CD4-positive, alpha-beta T cell treated with Interleukin-21 for 1 hour (primary cell): ENCODE data around the gene NUP98.

Source experiments
- DNase-seq: peaks from one replicate; pipeline ENCODE4 v3.0.0-alpha.2; 2020

The NUP98 gene

DNA sequence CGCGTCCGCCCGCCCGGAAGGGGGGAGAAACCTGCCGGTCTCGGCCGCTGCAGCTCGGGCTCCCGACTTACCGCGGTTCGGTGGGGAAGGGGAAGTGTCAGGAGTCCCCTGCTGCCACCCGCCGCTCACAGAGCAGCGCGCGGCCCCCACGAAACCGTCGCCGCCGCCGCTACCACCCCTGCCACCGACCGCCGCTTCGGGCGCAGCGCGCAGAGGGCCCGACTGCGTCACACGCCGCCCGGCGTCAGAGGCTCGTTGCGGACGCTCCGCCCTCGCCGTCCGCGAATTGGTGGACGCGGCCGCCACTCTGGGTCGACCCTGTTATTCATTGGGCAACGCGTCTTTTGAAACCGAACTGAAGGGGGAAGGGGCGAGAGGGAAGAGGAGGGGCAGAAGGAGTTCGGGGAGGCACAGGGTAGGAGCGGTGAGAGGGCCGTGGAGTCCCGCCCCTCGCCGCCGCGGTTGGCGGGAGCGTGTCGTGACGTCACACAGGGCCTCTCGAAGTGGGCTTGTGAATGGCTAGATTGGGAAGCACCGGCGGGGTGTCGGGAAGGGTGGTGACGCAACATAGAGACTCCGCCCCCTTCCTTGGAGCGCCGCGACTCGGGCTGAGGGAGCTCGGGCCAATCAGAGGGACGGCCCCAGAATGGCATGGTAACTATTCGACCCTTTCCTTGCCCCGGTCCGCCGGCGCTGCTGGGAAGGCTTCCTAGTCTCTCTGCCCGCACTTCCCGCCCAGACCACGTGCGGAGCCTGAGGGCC lies at the start of gene NUP98:
Gene NUP98 (minus strand): TSS at position 226 of the 762 bp plus-strand sequence. CDS start 15,437 bp downstream, outside the sequence.
- peak; percentile 100 for DNase-seq

DNA sequence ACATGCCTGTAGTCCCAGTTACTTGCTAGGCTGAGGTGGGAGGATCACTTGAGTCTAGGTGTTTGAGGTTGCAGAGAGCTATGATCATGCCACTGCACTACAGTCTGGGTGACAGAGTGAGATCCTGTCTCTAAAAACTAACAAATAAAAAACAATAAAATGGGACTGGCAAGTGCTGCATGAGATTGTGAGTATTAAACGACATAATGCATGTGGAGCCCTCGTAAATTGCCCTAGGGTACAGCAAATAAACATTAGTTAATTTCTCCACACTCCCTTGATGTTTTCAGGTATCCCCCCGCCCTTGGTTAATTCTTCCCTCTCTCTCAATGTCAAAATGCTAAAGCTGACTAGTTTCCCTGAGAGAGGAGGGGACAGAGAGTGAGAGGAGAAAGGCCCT lies 48.3 kb upstream of the NUP98 start:
- DNase-seq, result no peak

DNA sequence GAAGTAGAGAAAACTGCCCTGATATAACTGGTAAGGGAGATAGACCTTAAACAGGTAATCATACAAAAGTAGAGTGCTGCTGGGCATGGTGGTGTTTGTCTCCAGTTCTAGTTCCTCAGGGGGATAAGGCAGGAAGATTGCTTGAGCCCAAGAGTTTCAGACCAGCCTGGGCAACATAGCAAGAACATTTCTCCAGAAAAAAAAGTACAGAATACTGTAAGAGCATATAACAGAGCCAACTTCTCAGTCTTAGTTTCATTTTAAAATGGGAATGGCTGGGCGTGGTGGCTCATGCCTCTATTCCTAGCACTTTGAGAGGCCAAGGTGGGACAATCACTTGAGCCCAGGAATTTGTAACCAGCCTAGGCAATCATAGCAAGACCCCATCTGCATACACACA lies 47.9 kb upstream of the NUP98 start:
- DNase-seq, result no peak

DNA sequence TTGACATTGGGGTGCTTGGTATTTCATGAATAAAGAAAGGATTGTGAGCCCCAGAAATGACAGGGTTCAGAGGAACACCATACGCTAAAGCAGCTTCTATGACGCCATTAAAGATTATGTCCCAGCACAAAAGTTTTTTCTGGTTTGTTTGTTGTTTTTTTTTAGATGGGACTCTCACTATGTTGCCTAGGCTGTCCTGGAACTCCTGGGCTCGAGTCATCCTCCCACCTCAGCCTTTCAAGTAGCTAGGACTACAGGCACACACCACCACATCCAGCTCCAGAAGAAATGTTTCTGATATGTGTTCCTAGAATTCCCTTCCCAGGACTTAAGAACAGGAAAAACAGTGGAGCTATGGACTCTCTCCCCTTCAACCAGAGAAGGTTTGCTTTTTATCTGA lies 46.0 kb upstream of the NUP98 start:
- no peak for DNase-seq

DNA sequence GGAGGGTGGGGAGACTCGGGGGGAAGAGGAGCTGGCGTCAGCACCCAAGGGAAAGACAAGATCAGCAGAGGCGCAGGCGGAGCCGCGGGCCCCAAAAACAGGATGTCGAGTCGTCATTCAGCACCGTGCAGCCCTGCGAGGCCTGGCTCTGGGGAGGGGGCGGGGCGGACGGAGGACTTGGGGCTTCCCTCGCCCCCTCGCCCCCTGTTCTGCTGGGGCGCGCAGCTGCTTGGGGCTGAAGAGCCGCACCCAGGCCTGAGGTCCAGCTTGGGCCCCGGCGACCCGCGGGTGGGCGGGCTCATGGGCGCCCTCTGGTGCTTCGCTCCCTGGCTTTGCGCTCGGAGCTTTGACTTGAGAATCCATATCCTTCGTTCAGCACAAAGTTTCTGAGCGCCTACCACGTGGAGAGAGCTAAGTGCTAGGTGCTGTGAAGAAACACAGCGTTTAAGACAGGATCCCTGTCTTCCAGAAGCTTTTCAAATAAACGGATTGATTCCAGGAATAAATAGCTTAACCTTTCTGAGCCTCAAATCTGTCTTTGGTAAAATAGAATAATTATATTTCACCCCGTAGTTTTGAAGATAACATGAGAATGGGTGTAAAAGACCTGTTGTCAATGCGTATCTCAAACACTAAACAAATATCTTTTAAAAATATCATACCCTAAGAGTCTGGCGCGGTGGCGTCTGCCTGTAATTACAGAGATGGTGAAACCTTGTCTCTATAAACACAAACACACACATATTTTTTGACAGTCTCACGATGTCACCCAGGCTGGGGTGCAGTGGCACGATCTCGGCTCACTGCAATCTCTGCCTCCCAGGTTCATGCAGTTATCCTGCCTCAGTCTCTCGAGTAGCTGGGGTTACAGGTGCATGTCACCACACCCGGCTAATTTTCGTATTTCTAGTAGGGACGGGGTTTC lies 44.3 kb upstream of the NUP98 start:
- peak; percentile 94 for DNase-seq

DNA sequence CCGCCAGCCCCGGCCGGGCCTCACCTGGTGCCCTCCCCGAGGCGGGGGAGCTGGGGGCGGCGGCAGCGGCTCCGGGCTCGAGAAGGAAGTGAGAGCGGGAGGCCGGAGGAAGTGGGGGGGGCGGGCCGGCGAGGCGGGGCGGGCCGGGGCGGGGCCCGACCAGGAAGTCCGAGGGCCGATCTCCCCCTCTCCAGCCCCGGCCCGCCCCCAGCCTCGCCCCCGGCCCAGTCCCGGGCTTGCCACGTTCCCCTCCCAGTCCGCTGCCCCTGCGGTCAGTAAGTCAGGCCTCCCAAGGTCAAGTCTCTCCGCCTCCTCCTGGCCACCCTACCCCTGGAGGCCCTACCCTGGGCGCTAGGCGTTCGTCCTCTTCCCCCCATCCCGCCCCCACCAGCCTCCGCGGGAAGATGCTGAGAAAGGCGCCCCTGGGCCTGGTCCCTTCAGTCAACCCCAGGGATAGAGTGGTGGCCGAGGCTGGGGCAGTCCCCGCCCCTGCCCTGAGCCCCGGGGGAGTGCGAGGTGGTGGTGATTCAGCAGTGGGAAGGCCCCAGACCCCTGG lies 43.6 kb upstream of the NUP98 start, which contains the start of gene RHOG:
Gene RHOG (minus strand): TSS at position 90 of the 556 bp plus-strand sequence. CDS start 12,821 bp downstream, outside the sequence.
- no peak for DNase-seq

DNA sequence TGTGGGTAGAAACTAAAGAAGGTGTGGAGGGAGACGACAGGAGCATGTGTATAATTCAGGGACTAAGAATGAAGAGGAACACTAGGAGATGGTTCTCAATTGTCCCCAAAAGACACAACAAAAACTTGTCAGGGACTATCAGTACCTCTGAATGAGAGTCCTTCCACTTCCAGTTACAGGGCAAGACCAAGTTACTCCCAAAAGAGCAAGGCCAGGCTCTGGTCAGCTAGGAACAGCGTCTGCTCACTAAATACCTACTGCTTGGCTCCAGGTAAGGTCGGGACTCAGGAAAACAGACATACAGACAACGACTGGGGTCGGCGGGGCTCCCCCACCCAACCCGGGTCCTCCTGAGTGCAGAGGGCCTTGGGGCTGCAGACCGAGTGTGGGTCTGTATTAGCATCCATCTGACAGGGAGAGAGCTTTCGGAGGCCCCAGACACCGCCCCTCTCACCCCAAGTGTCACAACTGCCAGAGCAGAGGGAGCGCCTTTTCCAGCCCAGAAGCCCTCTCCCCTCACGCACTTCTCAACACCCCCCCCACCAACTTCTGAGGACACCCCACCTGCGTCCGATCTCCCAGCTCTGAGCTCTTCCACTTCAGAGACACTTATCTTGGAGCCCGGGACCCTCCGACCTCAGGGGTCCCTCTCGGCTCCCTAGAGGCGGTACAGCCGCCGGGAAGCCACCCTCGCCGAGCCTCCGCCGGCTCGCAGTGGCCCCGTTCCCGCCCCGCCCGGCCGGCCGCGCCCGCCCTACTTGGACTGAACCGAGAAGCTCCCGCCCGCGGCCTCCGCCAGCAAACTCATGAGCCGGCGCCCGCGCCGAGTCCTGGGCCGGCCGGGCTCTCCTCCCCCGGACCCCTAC lies 42.9 kb upstream of the NUP98 start:
- DNase-seq, result peak; percentile 46

DNA sequence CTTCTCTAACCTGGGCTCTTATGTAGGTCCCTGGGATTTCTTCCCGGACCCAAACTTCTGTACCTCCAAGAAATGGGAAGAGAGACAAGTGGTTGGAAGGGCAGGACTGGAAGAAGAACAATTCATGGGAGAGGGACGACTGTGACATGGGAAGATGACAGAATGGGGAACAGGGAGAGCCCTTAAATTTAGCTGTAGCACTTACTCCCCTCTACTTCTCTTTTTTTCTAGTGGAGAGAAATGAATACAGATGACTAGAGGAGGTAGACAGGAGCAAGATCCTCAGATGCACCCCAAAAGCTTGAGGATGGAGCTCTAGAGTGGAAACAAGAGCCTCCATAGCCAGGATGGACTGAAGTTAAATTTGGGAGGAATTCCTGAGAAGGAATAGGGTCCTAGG lies 41.1 kb upstream of the NUP98 start:
- no peak for DNase-seq

DNA sequence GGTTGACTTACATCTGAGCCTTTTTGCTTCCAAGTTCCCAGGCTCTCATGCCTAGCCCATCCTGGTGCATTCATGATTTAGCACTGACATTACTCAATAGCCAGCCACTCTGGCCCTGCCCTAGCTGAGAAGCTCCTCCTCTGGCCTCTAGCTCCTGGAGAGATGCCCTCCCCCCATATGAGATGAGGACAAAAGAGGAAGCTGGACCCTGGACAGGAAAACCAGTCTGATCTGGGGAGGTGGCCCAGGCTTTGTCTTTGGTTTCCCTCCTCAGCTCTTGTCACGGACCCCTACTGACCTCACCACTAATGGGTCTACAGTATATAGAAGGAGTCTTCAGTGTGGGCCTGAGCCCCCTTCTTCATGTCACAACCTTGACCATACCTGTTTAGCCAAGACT lies 40.4 kb upstream of the NUP98 start:
- DNase-seq, result peak; percentile 32

DNA sequence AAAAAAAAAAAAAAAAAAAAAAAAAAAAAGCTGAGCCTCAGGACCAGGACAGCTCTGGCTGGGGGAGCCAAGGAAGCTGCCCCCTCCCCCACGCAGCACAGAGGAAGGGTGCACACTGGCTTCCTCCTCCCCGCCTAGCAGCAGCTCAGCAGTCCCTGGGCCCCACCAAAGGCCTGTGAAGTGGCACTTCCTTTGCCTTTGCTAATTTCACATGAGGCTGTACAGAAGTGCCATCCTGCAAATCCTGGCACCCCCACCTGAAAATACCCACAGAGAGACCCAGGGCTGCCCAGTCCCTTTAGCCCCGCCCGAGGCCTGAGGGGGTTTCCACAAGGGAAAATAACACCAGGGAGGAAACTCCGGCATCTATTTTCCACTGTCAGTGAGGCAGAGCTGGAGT lies 39.5 kb upstream of the NUP98 start:
- DNase-seq, result peak; percentile 66

DNA sequence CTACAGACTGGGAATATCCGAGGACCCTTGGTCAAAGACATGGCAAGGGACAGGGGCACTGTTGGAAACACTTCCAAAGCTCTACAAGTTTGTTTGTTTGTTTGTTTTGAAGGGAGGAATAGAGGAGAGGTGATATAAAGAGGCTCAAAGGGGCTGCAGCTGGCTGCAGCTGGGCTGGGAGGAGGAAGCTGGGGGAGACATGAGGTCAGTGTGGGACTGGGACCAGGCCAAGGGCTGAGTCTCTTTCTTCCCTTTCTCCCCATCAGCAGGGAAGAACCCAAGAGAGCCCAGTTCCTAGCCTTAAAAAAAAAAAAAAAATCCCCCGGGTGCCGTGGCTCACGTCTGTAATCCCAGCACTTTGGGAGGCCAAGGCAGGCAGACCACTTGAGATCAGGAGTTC lies 38.4 kb upstream of the NUP98 start:
- no peak for DNase-seq

DNA sequence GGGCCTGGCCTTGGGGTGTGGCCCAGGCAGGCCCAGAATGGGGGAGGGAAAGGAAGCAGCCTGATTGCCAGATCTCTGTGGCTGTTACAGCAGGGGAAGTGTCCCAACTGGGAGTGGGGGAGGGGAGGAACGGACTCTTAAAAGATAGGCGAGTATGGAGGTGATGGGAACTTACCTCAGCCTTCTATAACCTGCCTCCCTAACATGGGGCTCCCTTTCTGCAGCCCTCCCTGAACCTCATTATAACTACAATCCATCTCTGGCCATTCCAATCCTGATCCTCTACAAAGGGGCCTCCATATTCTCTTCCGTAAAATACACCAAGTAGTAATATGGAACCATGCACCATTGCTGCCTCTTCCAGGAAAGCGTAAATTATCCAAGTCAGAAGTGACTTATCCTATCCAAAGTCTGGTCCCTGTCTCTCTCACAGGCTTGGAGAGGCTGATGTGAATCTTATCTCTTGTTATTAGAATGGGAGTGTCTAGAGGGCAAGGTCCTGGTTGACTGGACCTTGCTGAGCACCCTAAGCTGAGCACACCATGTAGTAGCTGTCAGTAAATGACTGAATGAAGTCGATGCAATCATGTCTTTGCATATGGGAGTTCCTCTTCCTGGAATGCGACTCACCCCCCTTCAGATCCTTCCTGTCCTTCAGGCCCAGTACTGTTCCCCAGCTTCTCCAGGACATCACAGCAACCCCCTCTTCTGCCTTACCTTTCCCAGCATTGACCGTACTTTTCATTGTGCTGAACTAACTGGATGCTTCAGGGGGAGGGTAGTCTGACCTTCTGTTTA lies 37.5 kb upstream of the NUP98 start:
- peak; percentile 35 for DNase-seq

DNA sequence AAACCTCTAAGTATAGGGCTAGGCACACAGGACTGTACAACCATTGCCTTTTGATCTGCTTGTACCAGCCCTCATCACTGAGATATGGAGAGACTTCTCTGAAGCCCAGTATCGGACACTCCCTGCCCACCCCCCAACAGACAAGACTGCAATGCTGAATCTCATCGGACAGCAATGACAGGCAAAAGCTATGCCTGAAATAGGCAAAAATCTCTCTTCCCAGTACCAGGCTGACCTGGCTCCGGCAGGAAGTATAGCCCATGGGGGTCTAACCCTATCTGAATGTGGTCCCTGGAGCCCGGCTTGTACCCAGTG lies 37.0 kb upstream of the NUP98 start:
- DNase-seq, result no peak

DNA sequence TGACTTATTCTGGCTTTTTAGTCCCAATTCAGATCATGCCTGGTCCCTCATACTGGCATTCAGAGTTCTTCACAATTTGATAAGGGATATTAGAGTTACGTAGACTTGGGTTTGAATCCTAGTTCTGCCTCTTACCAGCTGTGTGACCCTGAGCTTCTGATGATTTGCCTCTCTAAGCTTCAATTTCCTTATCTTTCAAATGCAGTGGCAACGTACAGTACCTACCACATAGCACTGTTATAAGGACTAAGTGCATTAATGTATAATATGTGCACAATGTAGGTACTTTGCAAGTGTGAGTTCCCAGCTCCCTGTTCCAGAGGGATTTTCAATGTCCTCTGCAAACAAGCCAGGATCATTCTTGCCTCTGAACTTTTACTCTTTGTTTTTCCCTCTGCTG lies 36.1 kb upstream of the NUP98 start:
- DNase-seq, result no peak

DNA sequence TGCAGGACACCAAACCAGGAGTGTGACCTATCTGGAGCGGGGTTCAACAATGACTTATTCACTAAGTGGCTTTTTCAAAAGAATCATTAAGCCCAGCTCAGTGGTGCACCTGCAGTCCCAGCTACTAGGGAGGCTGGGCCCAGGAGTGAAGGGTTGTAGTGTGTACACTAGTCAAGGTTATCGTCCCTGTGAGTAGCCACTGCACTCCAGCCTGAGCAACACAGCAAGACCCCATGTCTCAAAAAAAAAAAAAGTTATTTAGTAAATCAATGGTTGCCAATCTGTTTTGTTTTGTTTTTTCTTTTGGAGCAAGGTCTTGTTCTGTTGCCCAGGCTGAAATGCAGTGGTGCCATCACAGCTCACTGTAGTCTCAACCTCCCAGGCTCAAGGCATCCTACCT lies 35.5 kb upstream of the NUP98 start:
- DNase-seq, result no peak

DNA sequence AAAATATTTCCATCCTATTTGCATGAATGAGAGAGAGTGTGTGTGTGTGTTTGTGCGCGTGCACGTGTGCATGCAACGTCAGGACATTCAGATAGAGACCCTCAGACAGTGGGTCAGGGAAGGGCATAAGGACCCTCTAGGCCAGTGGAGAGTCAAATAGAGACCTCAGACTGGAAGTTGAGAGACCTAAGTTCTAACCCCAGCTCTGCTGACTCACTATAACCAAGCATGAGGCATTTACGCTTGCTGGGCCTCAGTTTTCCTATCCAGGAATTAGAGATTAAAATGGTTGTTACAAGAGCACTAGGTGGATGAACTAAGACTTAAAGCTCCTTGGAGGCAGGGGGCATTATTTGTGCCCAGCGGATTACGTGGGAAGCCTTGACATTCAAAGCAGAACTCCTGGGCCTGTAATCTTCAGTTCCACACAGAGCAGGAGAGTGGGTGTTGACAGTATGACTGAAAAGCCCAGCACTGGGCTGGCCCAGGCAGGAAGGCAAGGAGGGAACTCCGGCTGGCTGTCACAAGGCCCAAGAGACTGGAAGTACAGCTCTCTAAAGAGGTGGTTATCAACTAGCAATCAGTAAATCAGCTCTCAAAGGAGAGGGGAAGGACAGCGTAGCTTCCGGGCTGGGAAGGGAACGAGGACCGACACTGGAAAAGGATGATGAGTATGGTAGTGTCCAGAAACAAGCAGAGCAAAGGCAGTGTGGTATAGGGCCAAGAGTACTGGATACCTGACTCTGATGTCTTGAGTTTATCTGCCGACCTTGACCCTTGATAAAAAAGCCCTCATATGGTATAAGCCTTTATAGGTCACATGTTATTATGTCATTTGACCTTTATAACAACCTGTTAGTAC lies 34.3 kb upstream of the NUP98 start:
- DNase-seq, result no peak

DNA sequence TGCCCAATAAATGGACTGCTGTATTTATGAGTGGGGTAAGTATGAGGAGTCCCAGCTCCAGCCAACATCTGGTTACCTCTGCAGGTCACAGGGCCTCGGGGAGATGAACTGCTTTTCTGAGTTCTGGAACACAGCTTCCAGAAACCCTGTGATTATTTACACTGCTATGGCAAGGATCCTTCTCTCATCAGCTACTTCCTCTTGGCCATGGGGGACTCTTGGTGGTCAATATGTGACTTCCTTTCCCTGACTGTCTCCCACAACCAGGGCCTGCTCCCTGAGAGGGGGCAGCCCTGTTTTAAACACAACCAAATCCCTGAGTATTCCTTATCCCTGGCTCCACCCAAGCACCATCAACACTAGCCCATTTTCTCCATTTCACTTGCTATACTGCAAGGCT lies 33.4 kb upstream of the NUP98 start:
- no peak for DNase-seq

DNA sequence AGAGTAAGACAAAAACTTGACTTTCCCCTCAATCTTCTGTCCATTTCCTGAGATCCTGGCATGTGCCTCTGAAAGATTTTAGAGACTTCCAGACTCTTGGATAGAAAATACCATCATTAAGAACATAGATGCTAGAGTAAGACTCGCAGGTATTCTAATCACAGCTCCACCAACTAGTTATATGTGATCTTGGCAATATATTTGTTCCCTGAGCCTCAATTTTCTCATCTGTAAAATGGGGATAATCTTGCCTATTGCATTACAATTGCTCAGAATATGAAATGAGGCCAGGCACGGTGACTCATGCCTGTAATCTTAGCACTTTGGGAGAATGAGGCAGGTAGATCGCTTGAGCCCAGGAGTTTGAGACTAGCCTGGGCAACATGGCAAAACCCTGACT lies 32.7 kb upstream of the NUP98 start:
- no peak for DNase-seq

DNA sequence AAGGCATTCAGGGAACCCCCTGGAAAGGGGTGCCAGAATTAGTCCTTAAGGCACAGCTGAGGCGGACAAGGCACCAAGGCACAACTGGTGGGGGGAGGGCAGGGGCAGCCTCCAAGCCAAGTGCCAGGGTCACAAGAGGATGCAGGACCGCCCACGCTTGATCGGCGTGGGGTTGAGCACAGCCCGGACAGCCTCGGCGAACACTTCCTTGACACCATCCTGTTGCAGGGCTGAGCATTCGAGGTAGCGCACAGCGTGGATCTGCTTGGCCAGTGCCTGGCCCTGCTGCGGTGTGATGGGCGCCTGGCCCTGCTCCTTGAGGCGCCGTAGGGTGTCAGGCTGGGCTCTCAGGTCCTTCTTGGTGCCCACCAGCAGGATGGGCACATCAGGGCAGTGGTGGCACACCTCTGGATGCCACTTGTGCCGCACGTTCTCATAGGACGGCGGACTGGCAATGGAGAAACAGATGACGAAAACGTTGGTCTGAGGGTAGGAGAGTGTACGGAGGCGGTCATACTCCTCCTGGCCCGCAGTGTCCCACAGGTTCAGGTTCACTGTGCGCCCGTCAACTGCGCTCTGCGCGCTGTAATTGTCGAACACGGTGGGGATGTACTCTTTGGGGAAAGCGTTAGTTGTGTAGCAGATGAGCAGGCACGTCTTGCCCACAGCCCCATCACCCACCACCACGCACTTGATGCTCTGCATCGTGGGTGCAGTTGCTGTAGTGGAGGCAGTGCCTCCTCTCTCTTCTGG lies 30.3 kb upstream of the NUP98 start:
- no peak for DNase-seq

DNA sequence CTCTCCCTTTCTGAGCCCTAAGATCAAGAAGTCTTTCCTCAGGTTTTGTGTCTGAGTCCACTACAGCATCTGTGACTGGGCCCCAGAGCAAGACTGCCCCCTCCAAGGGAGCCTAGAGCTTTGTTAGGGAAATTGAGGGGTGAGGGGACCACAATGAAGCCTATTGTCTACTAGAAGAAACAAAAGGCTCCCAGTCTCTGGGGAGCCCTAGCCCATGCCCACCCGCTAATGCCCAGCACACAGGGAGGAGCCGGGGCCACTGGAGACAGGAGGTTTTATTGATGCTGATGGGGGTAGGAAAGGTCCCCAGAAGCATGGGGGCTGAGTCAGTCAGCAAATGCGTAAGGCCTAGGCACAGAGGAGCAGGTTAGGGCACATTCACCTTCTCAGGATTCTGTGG lies 29.4 kb upstream of the NUP98 start:
- DNase-seq, result no peak
